LNCaP clone FGC (cell line): ENCODE measurements around the gene WDR46.

Source experiments
- DNase-seq: peaks from one replicate; pipeline ENCODE4 v3.0.0-alpha.2; 2011; ENCODE audit warnings: low read depth
- H3K4me3 ChIP-seq: 2 replicates; pipeline ENCODE4 v1.5.1; 2011; ENCODE audit warnings: mild to moderate bottlenecking, low read depth, low read length, control low read depth
- CTCF ChIP-seq: IDR thresholded peaks from 2 replicates; pipeline ENCODE4 v1.5.1; 2012; ENCODE audit warnings: mild to moderate bottlenecking; ENCODE audit not compliant: control insufficient read depth, insufficient read depth; ENCODE audit errors: extremely low read depth

The WDR46 gene

GRCh38 chr6:33313709-33314514, 24.9 kb upstream of the WDR46 start, which contains the start of gene TAPBP:
TSS of gene TAPBP (minus strand) at chr6:33314078. CDS start at chr6:33314041, 37 bp downstream.
- TF ChIP-seq CTCF = no peak
- peak within 1 kb of the TSS; percentile 76 for H3K4me3 ChIP-seq
- DNase-seq = no peak

- H3K4me3 ChIP-seq = peak overlapping the region; percentile 76
- no peak for TF ChIP-seq CTCF
- no peak for DNase-seq
Measured at GRCh38 chr6:33313105-33313708, 24.2 kb upstream of the WDR46 start.

GRCh38 chr6:33312361-33313104, 23.5 kb upstream of the WDR46 start:
- no peak for TF ChIP-seq CTCF
- peak; percentile 66 for DNase-seq
- H3K4me3 ChIP-seq = peak overlapping the region; percentile 76

GRCh38 chr6:33306356-33306755, 17.3 kb upstream of the WDR46 start:
- H3K4me3 ChIP-seq = no peak overlapping the region
- TF ChIP-seq CTCF = no peak
- DNase-seq = no peak

DNA sequence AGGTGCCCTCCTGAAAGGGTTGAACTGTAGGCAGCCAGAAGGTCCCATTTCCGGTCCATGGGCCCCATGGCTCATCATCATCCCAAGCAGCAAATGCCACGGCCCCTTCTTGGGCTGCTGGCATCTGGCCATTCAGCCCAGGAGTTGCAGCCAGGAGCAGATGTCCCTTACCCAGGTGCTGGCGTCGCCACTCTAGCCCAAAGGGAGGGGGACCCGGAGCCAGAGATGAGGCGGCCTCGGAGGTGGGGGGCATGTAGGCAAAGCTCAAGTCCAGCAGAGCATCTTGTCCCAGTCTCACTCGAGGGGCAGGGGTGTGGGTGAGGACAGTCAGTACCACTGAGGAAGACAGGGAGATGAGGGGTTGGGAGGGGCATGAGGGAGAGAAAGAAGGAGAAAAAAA, 16.0 kb upstream of the WDR46 start:
- no peak for TF ChIP-seq CTCF
- no peak overlapping the region for H3K4me3 ChIP-seq
- no peak for DNase-seq

- no peak overlapping the region for H3K4me3 ChIP-seq
- TF ChIP-seq CTCF = no peak
- DNase-seq = no peak
Measured at GRCh38 chr6:33304216-33304615, 15.2 kb upstream of the WDR46 start.
